ENCODE measurements around the gene CD80.
A peak's percentile ranks its signal among the peaks of the same experiment; 100 is the strongest.

Gene CD80

GRCh38 chr3:119542168-119542767 is 17.1 kb downstream of the CD80 start:
- DNase-seq, result no peak

- no peak for DNase-seq
Measured at GRCh38 chr3:119541547-119541946, 17.9 kb downstream of the CD80 start.

GRCh38 chr3:119538772-119539171 is 20.6 kb downstream of the CD80 start:
- DNase-seq, result no peak

- no peak for DNase-seq
Measured at GRCh38 chr3:119536757-119537156, 22.7 kb downstream of the CD80 start.

GRCh38 chr3:119534296-119534695 is 25.1 kb downstream of the CD80 start:
- no peak for DNase-seq

- no peak for DNase-seq
Measured at GRCh38 chr3:119531151-119531550, 28.3 kb downstream of the CD80 start.

- no peak for DNase-seq
Measured at GRCh38 chr3:119530456-119530855, 29.0 kb downstream of the CD80 start.

GRCh38 chr3:119529883-119530282 is 29.5 kb downstream of the CD80 start:
- DNase-seq, result no peak

GRCh38 chr3:119527714-119528113 is 31.7 kb downstream of the CD80 start:
- no peak for DNase-seq

- DNase-seq, result no peak
Measured at GRCh38 chr3:119524931-119525662, 34.3 kb downstream of the CD80 start.

GRCh38 chr3:119518026-119518425 is 41.4 kb downstream of the CD80 start:
- no peak for DNase-seq

GRCh38 chr3:119517112-119517511 is 42.3 kb downstream of the CD80 start:
- DNase-seq, result no peak

- no peak for DNase-seq
Measured at GRCh38 chr3:119514637-119515036, 44.8 kb downstream of the CD80 start.

- no peak for DNase-seq
Measured at GRCh38 chr3:119510690-119511089, 48.7 kb downstream of the CD80 start.

- DNase-seq, result no peak
Measured at GRCh38 chr3:119508172-119508845, 51.1 kb downstream of the CD80 start.

- no peak for DNase-seq
Measured at GRCh38 chr3:119507404-119507803, 52.0 kb downstream of the CD80 start.

- DNase-seq, result no peak
Measured at GRCh38 chr3:119506631-119507030, 52.8 kb downstream of the CD80 start.

GRCh38 chr3:119500901-119501300 is 58.5 kb downstream of the CD80 start:
- no peak for DNase-seq

- DNase-seq, result no peak
Measured at GRCh38 chr3:119500265-119500664, 59.1 kb downstream of the CD80 start.

GRCh38 chr3:119498186-119499011 is 61.0 kb downstream of the CD80 start, which contains the start of gene TIMMDC1:
TIMMDC1 (plus strand) TSS chr3:119498547; CDS start chr3:119498734, 187 bp downstream.
- peak; percentile 99 for DNase-seq

GRCh38 chr3:119497820-119498185 is 61.6 kb downstream of the CD80 start:
- peak; percentile 59 for DNase-seq

- DNase-seq, result no peak
Measured at GRCh38 chr3:119494597-119494996, 64.8 kb downstream of the CD80 start.

GRCh38 chr3:119492810-119493209 is 66.6 kb downstream of the CD80 start:
- no peak for DNase-seq
